Spleen (tissue), 11 donors: ENCODE measurements around the gene MAPK14. TPM values are rescaled to one million over a fixed set of nuclear protein-coding genes. Genes with fewer than 3 reads are reported as not detected.

ENCODE experiments used
- DNase-seq: peaks from one replicate; pipeline ENCODE4 v3.0.0-alpha.2; 2020
- H3K27ac ChIP-seq, 8 donors: fragments of 200-600 bp; sonication (generic) in 7 of 8; 1 replicate in 4 of 8; 2 replicates in 4 of 8; pipeline versions ENCODE4 v1.5.0 to v1.8.0; 2016 to 2021; ENCODE audit warnings: inconsistent platforms in 4 of 8, mild to moderate bottlenecking in 4 of 8, moderate library complexity in 1 of 8
- H3K27me3 ChIP-seq, 7 donors: fragments of 200-600 bp; sonication (generic) in 6 of 7; replicated peaks in 1 of 7; 1 replicate in 4 of 7; 2 replicates in 3 of 7; pipeline versions ENCODE4 v1.5.0 to v1.8.0; 2016 to 2021; ENCODE audit warnings: inconsistent platforms in 3 of 7, mild to moderate bottlenecking in 1 of 7
- H3K36me3 ChIP-seq, 6 donors: fragments of 200-600 bp; sonication (generic) in 5 of 6; 1 replicate in 4 of 6; 2 replicates in 2 of 6; pipeline versions ENCODE4 v1.5.0 to v1.8.0; 2016 to 2021; ENCODE audit warnings: inconsistent platforms in 2 of 6
- H3K4me1 ChIP-seq, 6 donors: fragments of 200-600 bp; sonication (generic) in 5 of 6; 1 replicate in 3 of 6; 2 replicates in 3 of 6; pipeline versions ENCODE4 v1.5.0 to v1.8.0; 2016 to 2021; ENCODE audit warnings: inconsistent platforms in 3 of 6
- H3K4me3 ChIP-seq, 8 donors: fragments of 200-600 bp; sonication (generic) in 7 of 8; 1 replicate in 4 of 8; 2 replicates in 4 of 8; pipeline versions ENCODE4 v1.5.0 to v1.8.0; 2016 to 2021; ENCODE audit warnings: inconsistent platforms in 4 of 8, mild to moderate bottlenecking in 4 of 8, moderate library complexity in 2 of 8
- H3K9me3 ChIP-seq, 8 donors: fragments of 200-600 bp; sonication (generic) in 7 of 8; 1 replicate in 4 of 8; 2 replicates in 4 of 8; pipeline versions ENCODE4 v1.5.0 to v1.8.0; 2016 to 2021; ENCODE audit warnings: inconsistent platforms in 4 of 8
- POLR2A ChIP-seq, 3 donors: fragments of 450-650 bp; IDR thresholded peaks; one replicate each; pipeline ENCODE4 v1.5.1; 2017; ENCODE audit warnings: antibody characterized with exemption in 3 of 3, mild to moderate bottlenecking in 1 of 3
- POLR2AphosphoS5 ChIP-seq, 3 donors: sonication (generic); formaldehyde crosslinking; IDR thresholded peaks; one replicate each; pipeline ENCODE4 v1.5.1; 2017; ENCODE audit warnings: antibody characterized with exemption in 3 of 3
- WGBS, 5 donors: extraction: QIAGEN DNeasy Blood & Tissue Kit in 3 of 5; methylation state at CpG; one replicate each; pipeline versions ENCODE4 v1.1.5 to v1.1.7; 2013 to 2018; 5-methylcytosine and 5-hydroxymethylcytosine counted together
- intact Hi-C: fragments of 100-400 bp; cut with DNase I; formaldehyde crosslinking; loops from one replicate; pipeline ENCODE4 v1.15.0; 2023; ENCODE audit warnings: low total_unique reads
- polyA plus RNA-seq, 3 donors: library from polyadenylated mRNA; stranded (reverse); fragments of 200-250 nt; gene quantifications; one replicate each; pipeline ENCODE4 v1.2.1, GENCODE V29; 2013
- total RNA-seq, 7 donors: library from RNA; depleted of rRNA in 3 of 7; stranded (reverse); fragments of >200 nt in 3 of 7; fragmentation: NEBNext Ultra II Directional in 4 of 7; extraction: Animal tissue kit (Norgen Biotek cat#: 25700) in 4 of 7; gene quantifications; one replicate each; pipeline versions ENCODE4 v1.1.0 to v1.2.1, GENCODE V29; 2016 to 2021
- TF ChIP-seq, protein P1 (sequence below), 11 experiments: fragments of 200-600 bp in 7 of 11; fragments of 450-650 bp in 4 of 11; sonication (generic) in 4 of 11; IDR thresholded peaks in 8 of 11; conservative IDR thresholded peaks in 3 of 11; 1 replicate in 7 of 11; 2 replicates in 4 of 11; pipeline versions ENCODE4 v1.4.0 to v1.8.0; 2016 to 2021; ENCODE audit warnings: antibody characterized with exemption in 11 of 11, inconsistent platforms in 4 of 11, mild to moderate bottlenecking in 1 of 11
- donor health status: healthy with polysubstance abuse.
- donor health status: DM: no; HTN: no; CAD: no; lungs with moderate emphysema.
- donor health status: DM: no; HTN: no; CAD: no.
- donor health status: Bipolar disorder and iron deficiency.
- donor health status: healthy.
- donor health status: DM: no; HTN: no; CAD: no.
- donor health status: DM: yes; HTN: yes; CAD: no.

The MAPK14 gene
- total and polyA plus RNA-seq, 10 donors: 13.9 to 242 (median 94.6) TPM

DNA sequence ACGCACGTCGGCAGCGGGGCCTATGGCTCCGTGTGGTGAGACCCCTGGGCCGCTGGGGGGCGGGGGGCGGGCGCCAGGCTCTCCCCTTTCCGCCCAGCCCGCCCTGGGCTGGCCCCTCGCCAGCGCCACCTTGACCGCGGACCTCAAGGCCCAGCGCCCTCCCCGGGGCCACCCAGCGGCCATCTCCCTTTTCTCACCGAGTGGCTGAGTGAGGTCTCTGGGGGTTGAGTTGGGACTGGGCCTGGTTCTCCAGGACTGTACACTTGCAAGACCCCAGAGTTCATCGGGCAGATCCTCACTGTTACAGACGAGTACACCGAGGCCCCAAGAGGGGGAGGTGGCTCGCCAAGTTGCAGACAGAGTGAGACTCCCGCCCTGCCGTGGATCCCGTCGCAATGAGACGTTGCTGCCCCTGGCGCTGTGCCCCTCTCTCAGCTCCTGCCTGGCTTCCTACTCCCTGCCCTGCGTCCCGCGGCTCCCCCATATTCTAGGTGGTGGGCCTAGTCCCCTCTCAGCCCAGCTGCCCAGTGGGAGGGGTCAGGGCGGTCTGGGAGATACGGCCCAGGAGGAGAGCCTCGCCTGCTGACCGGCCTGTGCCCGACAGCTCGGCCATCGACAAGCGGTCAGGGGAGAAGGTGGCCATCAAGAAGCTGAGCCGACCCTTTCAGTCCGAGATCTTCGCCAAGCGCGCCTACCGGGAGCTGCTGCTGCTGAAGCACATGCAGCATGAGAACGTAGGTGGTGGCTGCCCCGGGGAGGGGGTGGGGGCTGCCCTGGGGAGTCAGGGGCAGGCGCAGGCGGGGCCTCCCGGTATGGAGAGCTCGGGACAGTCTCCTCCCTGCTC is 103.3 kb downstream of the MAPK14 start:
- 4 to 28% (median 10%) methylated on average over 21 to 52 of the region's 52 CpGs for WGBS, 5 donors
- H3K27ac ChIP-seq: peak overlapping the region; percentile 55 to 94 (median 86)
- H3K4me3 ChIP-seq: peak overlapping the region in 7 of 8 donors; percentile 29 to 75 (median 47)
- TF ChIP-seq, protein P1, sequence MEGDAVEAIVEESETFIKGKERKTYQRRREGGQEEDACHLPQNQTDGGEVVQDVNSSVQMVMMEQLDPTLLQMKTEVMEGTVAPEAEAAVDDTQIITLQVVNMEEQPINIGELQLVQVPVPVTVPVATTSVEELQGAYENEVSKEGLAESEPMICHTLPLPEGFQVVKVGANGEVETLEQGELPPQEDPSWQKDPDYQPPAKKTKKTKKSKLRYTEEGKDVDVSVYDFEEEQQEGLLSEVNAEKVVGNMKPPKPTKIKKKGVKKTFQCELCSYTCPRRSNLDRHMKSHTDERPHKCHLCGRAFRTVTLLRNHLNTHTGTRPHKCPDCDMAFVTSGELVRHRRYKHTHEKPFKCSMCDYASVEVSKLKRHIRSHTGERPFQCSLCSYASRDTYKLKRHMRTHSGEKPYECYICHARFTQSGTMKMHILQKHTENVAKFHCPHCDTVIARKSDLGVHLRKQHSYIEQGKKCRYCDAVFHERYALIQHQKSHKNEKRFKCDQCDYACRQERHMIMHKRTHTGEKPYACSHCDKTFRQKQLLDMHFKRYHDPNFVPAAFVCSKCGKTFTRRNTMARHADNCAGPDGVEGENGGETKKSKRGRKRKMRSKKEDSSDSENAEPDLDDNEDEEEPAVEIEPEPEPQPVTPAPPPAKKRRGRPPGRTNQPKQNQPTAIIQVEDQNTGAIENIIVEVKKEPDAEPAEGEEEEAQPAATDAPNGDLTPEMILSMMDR (IDR thresholded peaks at IDR 0.05 in 8 of 11, conservative IDR thresholded peaks at IDR 0.05 in 3 of 11): peak in 6 of 11 experiments; percentile 3 to 34 (median 14)
- TF ChIP-seq POLR2AphosphoS5 (IDR thresholded peaks at IDR 0.05) (peak; percentile 9 to 62 (median 36)), POLR2A (IDR thresholded peaks at IDR 0.05) (no peak)
- peak; percentile 89 for DNase-seq
- peaks cover 24 to 87% (median 53%) of the 10 kb centered on the region in 6 donors for H3K4me1 ChIP-seq
- H3K36me3 ChIP-seq: peaks cover 0 to 29% (median under 1%) of the 10 kb centered on the region in 6 donors
- intact Hi-C loops: loop anchor here (5.0 kb wide), 1 partner anchor 61 kb away; no protein-coding TSS in a partner anchor
- no peaks in the 10 kb centered on the region for H3K27me3 ChIP-seq
- no peaks in the 10 kb centered on the region for H3K9me3 ChIP-seq

DNA sequence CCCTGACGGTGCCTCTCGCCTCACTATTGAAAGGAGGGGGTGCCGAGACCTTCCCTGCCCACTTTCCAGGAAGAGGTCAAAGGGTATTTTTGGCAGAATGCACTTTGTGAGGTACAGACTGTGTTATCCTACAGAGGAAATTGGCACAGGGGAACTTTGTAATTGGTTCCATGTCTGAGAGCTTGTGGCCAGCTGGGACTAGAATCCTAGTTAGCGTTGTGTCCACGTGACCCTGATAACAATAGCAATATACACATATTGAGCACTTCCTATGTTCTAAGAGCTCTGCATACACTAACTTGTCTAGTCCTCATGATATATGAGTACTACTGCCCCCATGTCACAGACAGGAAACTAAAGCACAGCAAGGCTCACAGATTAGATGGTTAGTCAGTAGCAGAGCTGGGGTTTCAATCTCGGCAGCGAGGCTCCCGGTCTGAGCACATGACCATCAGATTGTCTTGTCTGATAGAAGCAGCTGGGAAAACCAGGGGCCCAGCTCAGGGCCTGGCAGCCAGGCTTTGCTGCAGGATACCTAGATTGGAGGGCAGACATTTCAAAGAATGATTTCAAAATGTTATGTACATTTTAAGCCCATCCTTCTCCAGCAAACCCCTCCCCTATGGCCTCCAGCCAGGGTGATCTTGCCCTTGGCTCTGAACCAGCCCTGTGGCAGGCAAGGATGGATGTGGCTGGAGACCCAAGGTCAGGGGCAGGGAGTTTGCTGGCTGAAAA is 104.1 kb downstream of the MAPK14 start:
- H3K36me3 ChIP-seq: peaks cover 0 to 37% (median 7%) of the 10 kb centered on the region in 6 donors
- no peaks in the 10 kb centered on the region for H3K9me3 ChIP-seq
- peak; percentile 86 for DNase-seq
- peaks cover 23 to 87% (median 49%) of the 10 kb centered on the region in 6 donors for H3K4me1 ChIP-seq
- TF ChIP-seq, protein P1 (IDR thresholded peaks at IDR 0.05 in 8 of 11, conservative IDR thresholded peaks at IDR 0.05 in 3 of 11): no peak
- peak in 2 of 3 donors; percentile 40 to 77 for TF ChIP-seq POLR2AphosphoS5 (IDR thresholded peaks at IDR 0.05)
- TF ChIP-seq POLR2A (IDR thresholded peaks at IDR 0.05): no peak
- intact Hi-C loops: loop anchor here (5.0 kb wide), 1 partner anchor 61 kb away; no protein-coding TSS in a partner anchor
- peak overlapping the region; percentile 55 to 94 (median 86) for H3K27ac ChIP-seq
- no peaks in the 10 kb centered on the region for H3K27me3 ChIP-seq
- H3K4me3 ChIP-seq: peak overlapping the region in 7 of 8 donors; percentile 29 to 75 (median 47)
- WGBS, 5 donors: 4 to 10% (median 5%) methylated on average over 7 to 8 of the region's 8 CpGs

DNA sequence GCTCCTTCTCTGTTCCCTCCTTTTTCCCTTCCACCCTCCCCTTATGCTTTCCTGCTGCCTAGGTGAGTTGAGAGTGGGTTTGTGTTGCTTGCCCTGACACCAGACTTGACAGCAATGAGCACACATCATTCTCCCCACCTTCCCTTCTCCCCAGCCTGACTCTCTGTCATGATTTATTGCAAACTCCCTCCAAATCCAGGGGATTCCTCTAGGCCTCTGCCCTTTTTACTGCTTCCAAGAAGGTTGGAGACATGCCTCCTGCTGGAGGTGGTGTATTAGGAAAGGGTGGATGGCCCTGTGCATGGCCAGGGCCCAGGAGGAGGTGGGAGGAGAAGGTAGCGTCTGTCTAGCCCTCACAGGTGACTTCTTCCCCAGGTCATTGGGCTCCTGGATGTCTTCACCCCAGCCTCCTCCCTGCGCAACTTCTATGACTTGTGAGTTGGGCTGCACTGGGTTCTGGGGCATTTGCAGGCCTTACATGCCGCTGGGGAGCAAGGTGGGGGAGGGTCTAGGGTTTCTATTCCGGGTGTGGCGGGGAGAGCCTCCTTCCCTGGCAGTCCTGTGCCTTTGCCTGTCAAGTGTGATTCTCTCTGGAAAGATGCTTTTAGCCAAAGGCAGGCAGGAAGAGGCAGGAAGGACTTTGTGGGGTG is 104.8 kb downstream of the MAPK14 start:
- TF ChIP-seq POLR2AphosphoS5 (IDR thresholded peaks at IDR 0.05): no peak
- no peak for TF ChIP-seq POLR2A (IDR thresholded peaks at IDR 0.05)
- TF ChIP-seq, protein P1 (IDR thresholded peaks at IDR 0.05 in 8 of 11, conservative IDR thresholded peaks at IDR 0.05 in 3 of 11): no peak
- DNase-seq: no peak
- no peaks in the 10 kb centered on the region for H3K27me3 ChIP-seq
- H3K36me3 ChIP-seq: peaks cover 0 to 44% (median 9%) of the 10 kb centered on the region in 6 donors
- peak overlapping the region; percentile 55 to 94 (median 86) for H3K27ac ChIP-seq
- H3K9me3 ChIP-seq: no peaks in the 10 kb centered on the region
- intact Hi-C loops: loop anchor here (5.0 kb wide), 1 partner anchor 60 kb away; no protein-coding TSS in a partner anchor
- 90 to 98% (median 93%) methylated on average over 4 to 5 of the region's 5 CpGs for WGBS, 5 donors
- peaks cover 19 to 85% (median 42%) of the 10 kb centered on the region in 6 donors for H3K4me1 ChIP-seq
- H3K4me3 ChIP-seq: peak overlapping the region in 2 of 8 donors; percentile 47 to 75
